GM19023 (cell line): ENCODE measurements around the gene PEG3.
"Not testable (repeated sequence)": the region's sequence is repeated elsewhere in the genome, so short reads cannot be mapped to it uniquely, and the experiment has no call there.

ENCODE experiments used
- ATAC-seq: cut with Tn5 transposase; IDR thresholded peaks from one replicate; pipeline ENCODE4 v1.9.1; 2021; ENCODE audit warnings: mild to moderate bottlenecking, moderate library complexity; ENCODE audit not compliant: unreplicated experiment

Gene PEG3

GRCh38 chr19:56840451-56841192 is at the start of gene PEG3, which contains the start of gene ZIM2:
TSS of gene PEG3 (minus strand) at chr19:56840726. CDS start at chr19:56824655, 16,071 bp downstream.
TSS of gene ZIM2 (minus strand) at chr19:56840726. CDS start at chr19:56824277, 16,449 bp downstream.
- ATAC-seq, result no peak

GRCh38 chr19:56885173-56885985 is 44.9 kb upstream of the PEG3 start:
- ATAC-seq, result no peak

- ATAC-seq, result no peak
Observed at GRCh38 chr19:56884441-56884840, 43.9 kb upstream of the PEG3 start.

GRCh38 chr19:56880592-56881190 is 40.2 kb upstream of the PEG3 start:
- ATAC-seq, result no peak

- no peak for ATAC-seq
Observed at GRCh38 chr19:56877069-56877715, 36.7 kb upstream of the PEG3 start.

GRCh38 chr19:56875717-56876116 is 35.2 kb upstream of the PEG3 start:
- no peak for ATAC-seq

- ATAC-seq, result no peak
Observed at GRCh38 chr19:56874530-56874929, 34.0 kb upstream of the PEG3 start.

GRCh38 chr19:56873493-56873892 is 33.0 kb upstream of the PEG3 start:
- no peak for ATAC-seq

- ATAC-seq, result no peak
Observed at GRCh38 chr19:56869886-56870285, 29.4 kb upstream of the PEG3 start.

- no peak for ATAC-seq
Observed at GRCh38 chr19:56868446-56868845, 27.9 kb upstream of the PEG3 start.

GRCh38 chr19:56866538-56866937 is 26.0 kb upstream of the PEG3 start:
- ATAC-seq, result no peak

- no peak for ATAC-seq
Observed at GRCh38 chr19:56864443-56865125, 24.1 kb upstream of the PEG3 start.

- no peak for ATAC-seq
Observed at GRCh38 chr19:56862741-56863140, 22.2 kb upstream of the PEG3 start.

- ATAC-seq, result not testable (repeated sequence)
Observed at GRCh38 chr19:56860409-56860808, 19.9 kb upstream of the PEG3 start.

GRCh38 chr19:56858026-56858425 is 17.5 kb upstream of the PEG3 start:
- no peak for ATAC-seq

- no peak for ATAC-seq
Observed at GRCh38 chr19:56856822-56857221, 16.3 kb upstream of the PEG3 start.

GRCh38 chr19:56852361-56852760 is 11.8 kb upstream of the PEG3 start:
- not testable (repeated sequence) for ATAC-seq

- ATAC-seq, result no peak
Observed at GRCh38 chr19:56848166-56848565, 7.6 kb upstream of the PEG3 start.

GRCh38 chr19:56842412-56842811 is 1.9 kb upstream of the PEG3 start:
- ATAC-seq, result no peak

- ATAC-seq, result no peak
Observed at GRCh38 chr19:56841193-56841543, 642 bp upstream of the PEG3 start.
